ENCODE measurements around the gene GGA2.

The GGA2 gene

GRCh38 chr16:23516366-23517137, 6.3 kb upstream of the GGA2 start:
- TF ChIP-seq TCF12 (IDR thresholded peaks at IDR 0.05; ENCODE audit: low read depth) (no peak), RAD21 (IDR thresholded peaks at IDR 0.05; ENCODE audit: low read depth) (no peak), CEBPB (IDR thresholded peaks at IDR 0.05) (no peak), ZBTB7A (IDR thresholded peaks at IDR 0.05; ENCODE audit: low read depth) (no peak), MAX (IDR thresholded peaks at IDR 0.05) (no peak), NFIC (IDR thresholded peaks at IDR 0.05) (no peak), TEAD4 (IDR thresholded peaks at IDR 0.05) (no peak), CREB1 (IDR thresholded peaks at IDR 0.05; ENCODE audit: low read depth) (no peak), REST (IDR thresholded peaks at IDR 0.05; ENCODE audit: low read depth) (no peak)

- no peak for TF ChIP-seq TAF1 (IDR thresholded peaks at IDR 0.05; ENCODE audit: low read depth)
- TF ChIP-seq MAX (IDR thresholded peaks at IDR 0.05): no peak
- TF ChIP-seq TCF12 (IDR thresholded peaks at IDR 0.05; ENCODE audit: low read depth): no peak
- no peak for TF ChIP-seq YY1 (IDR thresholded peaks at IDR 0.05; ENCODE audit: low read depth)
- TF ChIP-seq ZBTB7A (IDR thresholded peaks at IDR 0.05; ENCODE audit: low read depth): no peak
- no peak for TF ChIP-seq CEBPB (IDR thresholded peaks at IDR 0.05)
- TF ChIP-seq EGR1 (IDR thresholded peaks at IDR 0.05): no peak
- no peak for TF ChIP-seq USF1 (IDR thresholded peaks at IDR 0.05)
These were observed 5.6 kb upstream of the GGA2 start for GRCh38 chr16:23515881-23516280.

- TF ChIP-seq USF1 (IDR thresholded peaks at IDR 0.05): no peak
- no peak for TF ChIP-seq EP300 (IDR thresholded peaks at IDR 0.05; ENCODE audit: borderline replicate concordance)
- no peak for TF ChIP-seq CEBPB (IDR thresholded peaks at IDR 0.05)
- no peak for TF ChIP-seq EGR1 (IDR thresholded peaks at IDR 0.05)
- no peak for TF ChIP-seq TAF1 (IDR thresholded peaks at IDR 0.05; ENCODE audit: low read depth)
- no peak for TF ChIP-seq MAX (IDR thresholded peaks at IDR 0.05)
- no peak for TF ChIP-seq NFIC (IDR thresholded peaks at IDR 0.05)
- no peak for TF ChIP-seq YY1 (IDR thresholded peaks at IDR 0.05; ENCODE audit: low read depth)
- TF ChIP-seq RAD21 (IDR thresholded peaks at IDR 0.05; ENCODE audit: low read depth): no peak
- no peak for TF ChIP-seq TEAD4 (IDR thresholded peaks at IDR 0.05)
- no peak for TF ChIP-seq TCF12 (IDR thresholded peaks at IDR 0.05; ENCODE audit: low read depth)
- no peak for TF ChIP-seq FOXM1 (IDR thresholded peaks at IDR 0.05; ENCODE audit: borderline replicate concordance, low read depth)
- no peak for TF ChIP-seq REST (IDR thresholded peaks at IDR 0.05; ENCODE audit: low read depth)
- TF ChIP-seq ZBTB7A (IDR thresholded peaks at IDR 0.05; ENCODE audit: low read depth): no peak
- no peak for TF ChIP-seq CREB1 (IDR thresholded peaks at IDR 0.05; ENCODE audit: low read depth)
These were observed 4.3 kb upstream of the GGA2 start for GRCh38 chr16:23514381-23515152.

GRCh38 chr16:23512168-23512695, 1.9 kb upstream of the GGA2 start:
- TF ChIP-seq TEAD4 (IDR thresholded peaks at IDR 0.05) (no peak), USF1 (IDR thresholded peaks at IDR 0.05) (no peak), TCF12 (IDR thresholded peaks at IDR 0.05; ENCODE audit: low read depth) (no peak), CEBPB (IDR thresholded peaks at IDR 0.05) (no peak), TAF1 (IDR thresholded peaks at IDR 0.05; ENCODE audit: low read depth) (no peak), YY1 (IDR thresholded peaks at IDR 0.05; ENCODE audit: low read depth) (no peak), CREB1 (IDR thresholded peaks at IDR 0.05; ENCODE audit: low read depth) (no peak), RAD21 (IDR thresholded peaks at IDR 0.05; ENCODE audit: low read depth) (no peak), EP300 (IDR thresholded peaks at IDR 0.05; ENCODE audit: borderline replicate concordance) (no peak), NFIC (IDR thresholded peaks at IDR 0.05) (no peak), EGR1 (IDR thresholded peaks at IDR 0.05) (no peak)
